Rectal smooth muscle tissue (tissue), 1 donor: ENCODE data around the gene HSPG2.
A peak's percentile ranks its signal among the peaks of the same experiment; 100 is the strongest.
"Not testable (repeated sequence)": the region's sequence is repeated elsewhere in the genome, so short reads cannot be mapped to it uniquely, and the experiment has no call there.

ENCODE experiments used
- H3K27ac ChIP-seq: one replicate; pipeline ENCODE4 v1.7.0; 2013; ENCODE audit warnings: low read depth, low read length, inconsistent platforms
- H3K27me3 ChIP-seq: one replicate; pipeline ENCODE4 v1.7.0; 2013; ENCODE audit warnings: low read length; ENCODE audit not compliant: control insufficient read depth, insufficient read depth
- H3K36me3 ChIP-seq: one replicate; pipeline ENCODE4 v1.7.0; 2013; ENCODE audit warnings: low read length; ENCODE audit not compliant: control insufficient read depth, insufficient read depth
- H3K4me1 ChIP-seq: one replicate; pipeline ENCODE4 v1.7.0; 2013; ENCODE audit warnings: low read length; ENCODE audit not compliant: control insufficient read depth, insufficient read depth
- H3K4me3 ChIP-seq: one replicate; pipeline ENCODE4 v1.7.0; 2013; ENCODE audit warnings: low read length
- H3K9ac ChIP-seq: one replicate; pipeline ENCODE4 v1.7.0; 2013; ENCODE audit warnings: low read length

Gene HSPG2

GRCh38 chr1:21912038-21912758 lies 24.9 kb downstream of the HSPG2 start:
- H3K36me3 ChIP-seq: no peaks in the 10 kb centered on the region
- peak overlapping the region; percentile 96 for H3K27ac ChIP-seq
- H3K9ac ChIP-seq: no peak overlapping the region
- peaks cover 78% of the 10 kb centered on the region for H3K4me1 ChIP-seq
- no peaks in the 10 kb centered on the region for H3K27me3 ChIP-seq
- H3K4me3 ChIP-seq: peak overlapping the region; percentile 19

DNA sequence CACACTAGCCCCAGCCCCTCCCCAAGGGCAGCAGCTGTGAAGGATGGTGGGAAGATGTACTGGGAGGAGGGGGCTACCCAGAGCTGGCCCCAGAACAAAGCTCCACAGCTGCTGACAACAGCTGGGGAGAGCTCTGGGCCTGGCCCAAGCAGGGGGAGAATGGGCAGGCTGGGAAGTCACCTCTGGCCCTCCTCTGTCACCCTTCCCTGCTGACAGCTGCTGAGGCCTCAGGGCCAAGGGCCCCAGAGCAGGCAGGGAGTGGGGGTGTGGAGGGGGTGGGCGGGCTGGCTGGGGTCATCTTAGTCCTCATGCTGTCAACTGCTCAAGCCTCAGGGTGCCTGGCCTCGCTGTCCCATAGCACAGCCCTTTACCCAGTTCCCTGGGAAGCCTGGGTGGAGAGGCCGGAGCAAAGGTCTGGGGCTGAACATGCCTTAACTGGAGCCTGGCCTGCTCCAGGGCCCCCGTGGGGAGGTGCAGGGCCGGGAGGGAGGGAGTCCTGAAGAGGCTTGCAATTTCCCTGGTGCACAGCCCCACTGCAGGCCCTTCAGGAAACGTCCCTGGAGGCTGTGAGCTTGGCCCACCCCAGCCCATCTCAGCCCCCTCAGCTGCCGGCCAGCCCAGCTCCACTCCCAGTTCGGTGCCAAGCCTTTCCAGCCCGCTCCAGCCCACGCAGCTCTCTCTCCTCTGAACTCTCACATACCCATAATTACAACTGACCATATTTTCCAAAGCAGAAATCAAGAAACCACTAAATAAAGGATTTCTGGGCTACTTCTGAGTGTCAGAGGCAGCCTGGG lies 25.7 kb downstream of the HSPG2 start:
- Histone ChIP-seq H3K4me1 (peaks cover 82% of the 10 kb centered on the region), H3K9ac (no peak overlapping the region), H3K4me3 (no peak overlapping the region), H3K27ac (peak overlapping the region; percentile 96), H3K36me3 (no peaks in the 10 kb centered on the region), H3K27me3 (no peaks in the 10 kb centered on the region)

- H3K36me3 ChIP-seq: no peaks in the 10 kb centered on the region
- H3K27me3 ChIP-seq: no peaks in the 10 kb centered on the region
- H3K4me1 ChIP-seq: peaks cover 85% of the 10 kb centered on the region
- peak overlapping the region; percentile 96 for H3K27ac ChIP-seq
- H3K4me3 ChIP-seq: no peak overlapping the region
- no peak overlapping the region for H3K9ac ChIP-seq
These were observed 26.4 kb downstream of the HSPG2 start for GRCh38 chr1:21910558-21911204.

GRCh38 chr1:21909787-21910503 lies 27.2 kb downstream of the HSPG2 start:
- H3K27me3 ChIP-seq: no peaks in the 10 kb centered on the region
- H3K4me1 ChIP-seq: peaks cover 84% of the 10 kb centered on the region
- H3K36me3 ChIP-seq: no peaks in the 10 kb centered on the region
- H3K27ac ChIP-seq: peak overlapping the region; percentile 96
- no peak overlapping the region for H3K4me3 ChIP-seq
- H3K9ac ChIP-seq: no peak overlapping the region

GRCh38 chr1:21909286-21909759 lies 27.8 kb downstream of the HSPG2 start:
- Histone ChIP-seq H3K9ac (no peak overlapping the region), H3K27ac (peak overlapping the region; percentile 96), H3K4me1 (peaks cover 84% of the 10 kb centered on the region)

DNA sequence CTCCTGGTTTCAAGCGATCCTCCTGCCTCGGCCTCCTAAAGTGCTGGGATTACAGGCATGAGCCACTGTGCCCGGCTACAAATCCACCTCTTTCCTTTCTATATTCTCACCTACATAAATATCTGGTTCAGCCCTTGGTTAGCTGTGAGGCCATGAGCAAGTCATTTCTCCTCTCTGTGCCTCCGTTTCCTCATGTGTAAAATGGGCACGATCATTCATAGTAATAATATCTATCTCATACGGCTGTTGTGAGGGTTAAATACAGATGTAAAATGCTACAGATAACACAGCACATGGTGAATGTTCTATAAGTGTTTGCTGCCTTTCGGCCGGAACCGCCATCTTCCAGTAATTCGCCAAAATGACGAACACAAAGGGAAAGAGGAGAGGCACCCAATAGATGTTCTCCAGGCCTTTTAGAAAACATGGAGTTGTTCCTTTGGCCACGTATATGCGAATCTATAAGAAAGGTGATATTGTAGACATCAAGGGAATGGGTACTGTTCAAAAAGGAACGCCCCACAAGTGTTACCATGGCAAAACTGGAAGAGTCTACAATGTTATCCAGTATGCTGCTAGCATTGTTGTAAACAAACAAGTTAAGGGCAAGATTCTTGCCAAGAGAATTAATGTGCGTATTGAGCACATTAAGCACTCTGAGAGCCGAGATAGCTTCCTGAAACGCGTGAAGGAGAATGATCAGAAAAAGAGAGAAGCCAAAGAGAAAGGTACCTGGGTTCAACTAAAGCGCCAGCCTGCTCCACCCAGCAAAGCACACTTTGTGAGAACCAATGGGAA lies 29.2 kb downstream of the HSPG2 start:
- not testable (repeated sequence) for H3K4me3 ChIP-seq, H3K36me3 ChIP-seq, H3K9ac ChIP-seq, H3K27me3 ChIP-seq
- peaks cover 75% of the 10 kb centered on the region for H3K4me1 ChIP-seq
- H3K27ac ChIP-seq: peak overlapping the region; percentile 96

More at GRCh38 chr1:21909286-21909759, 27.8 kb downstream of the HSPG2 start:
- H3K27me3 ChIP-seq: no peaks in the 10 kb centered on the region
- no peaks in the 10 kb centered on the region for H3K36me3 ChIP-seq
- H3K4me3 ChIP-seq: no peak overlapping the region

DNA sequence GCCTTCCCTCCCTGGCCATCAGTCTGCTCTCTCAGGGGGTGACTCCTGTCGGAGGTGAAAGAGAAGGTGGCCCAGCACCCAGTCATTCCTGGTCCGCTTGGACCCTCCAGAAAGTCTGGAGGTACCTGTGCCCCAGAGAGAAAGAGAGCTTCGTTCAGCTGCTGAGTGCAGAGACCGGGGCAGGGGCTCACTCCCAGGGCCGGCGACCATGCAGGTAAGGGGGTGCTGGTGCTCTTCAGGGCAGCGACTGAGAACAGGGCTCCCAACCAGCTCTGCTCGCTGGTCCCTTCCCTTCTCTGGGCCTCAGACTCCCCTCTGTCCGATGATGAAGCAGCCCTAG lies 30.1 kb downstream of the HSPG2 start:
- Histone ChIP-seq H3K4me3 (no peak overlapping the region), H3K4me1 (peaks cover 74% of the 10 kb centered on the region), H3K27me3 (no peaks in the 10 kb centered on the region), H3K36me3 (no peaks in the 10 kb centered on the region), H3K9ac (no peak overlapping the region), H3K27ac (peak overlapping the region; percentile 96)

- Histone ChIP-seq H3K36me3 (no peaks in the 10 kb centered on the region), H3K4me3 (no peak overlapping the region), H3K27me3 (no peaks in the 10 kb centered on the region), H3K4me1 (peaks cover 74% of the 10 kb centered on the region), H3K9ac (no peak overlapping the region), H3K27ac (peak overlapping the region; percentile 96)
These were observed 30.7 kb downstream of the HSPG2 start for GRCh38 chr1:21906173-21907078.

GRCh38 chr1:21904704-21905520 lies 32.2 kb downstream of the HSPG2 start:
- peak overlapping the region; percentile 90 for H3K27ac ChIP-seq
- H3K4me1 ChIP-seq: peaks cover 75% of the 10 kb centered on the region
- H3K36me3 ChIP-seq: no peaks in the 10 kb centered on the region

DNA sequence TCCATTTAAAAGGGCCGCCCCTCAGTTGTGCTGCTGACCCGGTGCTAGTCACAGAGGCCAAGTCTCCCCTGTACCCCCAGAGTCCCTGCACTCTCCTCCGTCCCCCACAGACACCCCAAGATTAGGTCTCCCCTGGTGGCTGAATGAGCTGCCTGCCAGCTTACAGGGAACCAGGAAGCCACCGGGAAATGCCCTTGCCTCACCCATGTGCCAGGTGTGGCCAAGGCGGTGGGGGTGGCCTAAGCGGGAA lies 32.7 kb downstream of the HSPG2 start:
- Histone ChIP-seq H3K27ac (peak overlapping the region; percentile 90), H3K36me3 (no peaks in the 10 kb centered on the region), H3K27me3 (no peaks in the 10 kb centered on the region), H3K9ac (no peak overlapping the region), H3K4me1 (peaks cover 75% of the 10 kb centered on the region), H3K4me3 (no peak overlapping the region)

More at GRCh38 chr1:21904704-21905520, 32.2 kb downstream of the HSPG2 start:
- peak overlapping the region; percentile 6 for H3K4me3 ChIP-seq
- H3K27me3 ChIP-seq: no peaks in the 10 kb centered on the region
- no peak overlapping the region for H3K9ac ChIP-seq
